OCI-LY1 (cell line): ENCODE results near the gene BTBD17.

Experiments used
- CTCF ChIP-seq: fragments of 200-600 bp; sonication (generic), shearing (Covaris generic); IDR thresholded peaks from 2 replicates; pipeline ENCODE4 v1.5.1; 2017; ENCODE audit warnings: mild to moderate bottlenecking, antibody characterized with exemption, low read length, moderate library complexity, mixed read lengths
- EZH2 ChIP-seq: fragments of 200-600 bp; sonication (generic), shearing (Covaris generic); IDR thresholded peaks from 2 replicates; pipeline ENCODE4 v1.8.0; 2017; ENCODE audit warnings: borderline replicate concordance, mixed run types, mild to moderate bottlenecking, antibody characterized with exemption, low read length, moderate library complexity, mixed read lengths

GRCh38 chr17:74402048-74402447 is 40.4 kb upstream of the BTBD17 start:
- TF ChIP-seq CTCF (no peak), EZH2 (no peak)
